Keratinocyte (primary cell): ENCODE data around the gene ZFP1.

Experiments used
- EZH2 ChIP-seq: IDR thresholded peaks from one replicate; pipeline ENCODE4 v1.6.1; 2012; ENCODE audit warnings: inconsistent platforms, mild to moderate bottlenecking, low read length, moderate library complexity
- TF ChIP-seq, protein P1 (sequence below), 3 experiments: IDR thresholded peaks in 1 of 3; conservative IDR thresholded peaks in 1 of 3; optimal IDR thresholded peaks in 1 of 3; 2 replicates in 2 of 3; 3 replicates in 1 of 3; pipeline versions ENCODE3 to v1.5.1; 2011; ENCODE audit warnings: low read length in 3 of 3, mild to moderate bottlenecking in 3 of 3, moderate library complexity in 2 of 3, control low read depth in 1 of 3, inconsistent platforms in 1 of 3; ENCODE audit not compliant: insufficient read depth in 2 of 3; ENCODE audit errors: extremely low read depth in 1 of 3

DNA sequence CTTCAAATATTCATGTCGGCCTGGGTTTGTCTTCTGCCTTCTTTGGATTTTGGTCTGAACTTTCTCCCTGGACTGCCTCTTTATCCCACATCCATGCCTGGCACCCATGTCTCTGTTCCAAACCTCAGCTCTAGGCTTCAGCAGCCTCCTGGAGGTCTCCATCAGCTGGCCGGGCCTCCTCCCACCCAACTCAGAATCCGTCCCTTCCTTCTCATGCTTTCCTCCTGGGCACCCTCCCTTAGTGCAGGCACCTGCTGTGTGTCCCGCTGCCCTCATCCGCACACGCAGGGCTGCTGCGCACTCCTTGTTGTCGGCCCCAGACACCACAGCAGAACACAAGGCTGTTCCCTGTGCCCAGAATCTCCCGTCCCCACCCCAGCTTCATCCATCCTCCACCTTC is 45.7 kb upstream of the ZFP1 start:
- TF ChIP-seq, protein P1, sequence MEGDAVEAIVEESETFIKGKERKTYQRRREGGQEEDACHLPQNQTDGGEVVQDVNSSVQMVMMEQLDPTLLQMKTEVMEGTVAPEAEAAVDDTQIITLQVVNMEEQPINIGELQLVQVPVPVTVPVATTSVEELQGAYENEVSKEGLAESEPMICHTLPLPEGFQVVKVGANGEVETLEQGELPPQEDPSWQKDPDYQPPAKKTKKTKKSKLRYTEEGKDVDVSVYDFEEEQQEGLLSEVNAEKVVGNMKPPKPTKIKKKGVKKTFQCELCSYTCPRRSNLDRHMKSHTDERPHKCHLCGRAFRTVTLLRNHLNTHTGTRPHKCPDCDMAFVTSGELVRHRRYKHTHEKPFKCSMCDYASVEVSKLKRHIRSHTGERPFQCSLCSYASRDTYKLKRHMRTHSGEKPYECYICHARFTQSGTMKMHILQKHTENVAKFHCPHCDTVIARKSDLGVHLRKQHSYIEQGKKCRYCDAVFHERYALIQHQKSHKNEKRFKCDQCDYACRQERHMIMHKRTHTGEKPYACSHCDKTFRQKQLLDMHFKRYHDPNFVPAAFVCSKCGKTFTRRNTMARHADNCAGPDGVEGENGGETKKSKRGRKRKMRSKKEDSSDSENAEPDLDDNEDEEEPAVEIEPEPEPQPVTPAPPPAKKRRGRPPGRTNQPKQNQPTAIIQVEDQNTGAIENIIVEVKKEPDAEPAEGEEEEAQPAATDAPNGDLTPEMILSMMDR (optimal IDR thresholded peaks at IDR 0.05 in 1 of 3, IDR thresholded peaks at IDR 0.05 in 1 of 3, conservative IDR thresholded peaks at IDR 0.05 in 1 of 3; ENCODE audit: extremely low read depth in 1 of 3, insufficient read depth in 2 of 3, low read length in 3 of 3), result no peak
- TF ChIP-seq EZH2, result no peak
